Fibroblast of gingiva (primary cell): ENCODE results near the gene SNX17.

Experiments used
- DNase-seq: peaks from one replicate; pipeline ENCODE4 v3.0.0-alpha.2; 2011; ENCODE audit warnings: low read depth

SNX17 gene

GRCh38 chr2:27363933-27364332 is 6.5 kb upstream of the SNX17 start:
- no peak for DNase-seq

GRCh38 chr2:27369471-27370025 is 868 bp upstream of the SNX17 start:
- peak; percentile 60 for DNase-seq

GRCh38 chr2:27370816-27371620 is 602 bp downstream of the SNX17 start:
- peak; percentile 61 for DNase-seq

GRCh38 chr2:27372937-27373336 is 2.5 kb downstream of the SNX17 start:
- DNase-seq = no peak

- DNase-seq = no peak
Observed at GRCh38 chr2:27373567-27373966, 3.2 kb downstream of the SNX17 start.

- no peak for DNase-seq
Observed at GRCh38 chr2:27375513-27376099, 5.2 kb downstream of the SNX17 start.

- DNase-seq = no peak
Observed at GRCh38 chr2:27376151-27376865, 5.9 kb downstream of the SNX17 start.

- no peak for DNase-seq
Observed at GRCh38 chr2:27376866-27377617, 6.6 kb downstream of the SNX17 start.

- no peak for DNase-seq
Observed at GRCh38 chr2:27377618-27378095, 7.2 kb downstream of the SNX17 start.

- DNase-seq = peak; percentile 25
Observed at GRCh38 chr2:27378096-27378808, 7.8 kb downstream of the SNX17 start.

GRCh38 chr2:27378809-27379290 is 8.4 kb downstream of the SNX17 start:
- no peak for DNase-seq

GRCh38 chr2:27379383-27379835 is 9.0 kb downstream of the SNX17 start:
- DNase-seq = no peak

GRCh38 chr2:27379836-27380625 is 9.6 kb downstream of the SNX17 start:
- peak; percentile 21 for DNase-seq

- peak; percentile 97 for DNase-seq
Observed at GRCh38 chr2:27380626-27381545, 10.5 kb downstream of the SNX17 start, which contains the start of gene ZNF513. Gene ZNF513 (minus strand): TSS chr2:27380734. CDS start chr2:27380526, 208 bp downstream.

- DNase-seq = no peak
Observed at GRCh38 chr2:27381577-27382181, 11.3 kb downstream of the SNX17 start.

- DNase-seq = no peak
Observed at GRCh38 chr2:27390822-27391679, 20.6 kb downstream of the SNX17 start.

- DNase-seq = no peak
Observed at GRCh38 chr2:27393225-27393624, 22.8 kb downstream of the SNX17 start.
